Testis (tissue), 2 donors: Measurements from ENCODE around the gene SREK1IP1.

Experiments used
- POLR2A ChIP-seq: fragments of 450-650 bp; IDR thresholded peaks from one replicate; pipeline ENCODE4 v1.6.1; 2017; ENCODE audit warnings: antibody characterized with exemption, mild to moderate bottlenecking, moderate library complexity
- TF ChIP-seq, protein P1 (sequence below), 3 experiments: fragments of 450-650 bp in 2 of 3; fragments of 200-600 bp in 1 of 3; sonication (generic) in 1 of 3; IDR thresholded peaks; one replicate each; pipeline ENCODE4 v1.5.1; 2016 to 2019; ENCODE audit warnings: antibody characterized with exemption in 3 of 3, mild to moderate bottlenecking in 2 of 3, moderate library complexity in 1 of 3

DNA sequence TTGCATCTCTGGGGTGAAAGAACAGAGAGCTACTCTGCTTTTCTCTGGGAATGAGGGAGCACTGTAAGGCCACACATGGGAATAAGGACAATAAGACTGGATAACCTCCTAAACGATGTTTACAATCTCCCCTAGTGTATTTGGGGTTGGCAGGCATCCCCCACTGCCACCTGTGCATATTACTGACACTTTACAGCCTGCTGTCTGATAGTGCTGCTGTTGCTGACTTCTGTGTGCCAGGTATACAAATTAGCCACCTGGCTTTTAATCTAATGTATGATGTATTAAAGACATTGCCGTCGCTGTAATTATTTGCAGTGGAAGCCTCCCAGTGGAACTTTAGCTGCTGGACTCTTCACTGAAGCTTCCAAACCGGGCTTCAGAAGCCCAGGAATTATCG lies 82.6 kb downstream of the SREK1IP1 start:
- TF ChIP-seq, protein P1, sequence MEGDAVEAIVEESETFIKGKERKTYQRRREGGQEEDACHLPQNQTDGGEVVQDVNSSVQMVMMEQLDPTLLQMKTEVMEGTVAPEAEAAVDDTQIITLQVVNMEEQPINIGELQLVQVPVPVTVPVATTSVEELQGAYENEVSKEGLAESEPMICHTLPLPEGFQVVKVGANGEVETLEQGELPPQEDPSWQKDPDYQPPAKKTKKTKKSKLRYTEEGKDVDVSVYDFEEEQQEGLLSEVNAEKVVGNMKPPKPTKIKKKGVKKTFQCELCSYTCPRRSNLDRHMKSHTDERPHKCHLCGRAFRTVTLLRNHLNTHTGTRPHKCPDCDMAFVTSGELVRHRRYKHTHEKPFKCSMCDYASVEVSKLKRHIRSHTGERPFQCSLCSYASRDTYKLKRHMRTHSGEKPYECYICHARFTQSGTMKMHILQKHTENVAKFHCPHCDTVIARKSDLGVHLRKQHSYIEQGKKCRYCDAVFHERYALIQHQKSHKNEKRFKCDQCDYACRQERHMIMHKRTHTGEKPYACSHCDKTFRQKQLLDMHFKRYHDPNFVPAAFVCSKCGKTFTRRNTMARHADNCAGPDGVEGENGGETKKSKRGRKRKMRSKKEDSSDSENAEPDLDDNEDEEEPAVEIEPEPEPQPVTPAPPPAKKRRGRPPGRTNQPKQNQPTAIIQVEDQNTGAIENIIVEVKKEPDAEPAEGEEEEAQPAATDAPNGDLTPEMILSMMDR (IDR thresholded peaks at IDR 0.05), result no peak
- TF ChIP-seq POLR2A, result no peak
